B cell (primary cell): ENCODE data around the gene CREBBP. TPM values are rescaled to one million over a fixed set of nuclear protein-coding genes. Genes with fewer than 3 reads are reported as not detected.

Experiments used
- ATAC-seq: fragments of 200-7000 bp; cut with Tn5 transposase; one replicate; pipeline ENCODE4 v1.10.0; 2021; ENCODE audit warnings: low read depth, mild to moderate bottlenecking, moderate number of reproducible peaks, moderate library complexity
- CTCF ChIA-PET: fragments of 350-600 bp; sonication (Branson Sonifier 250); formaldehyde crosslinking; loops from one replicate; lab custom pipeline; 2021; ENCODE audit warnings: antibody characterized with exemption, inconsistent platforms; lab: Charles Lee
- POLR2A ChIA-PET: fragments of 350-600 bp; sonication (Branson Sonifier 250); formaldehyde crosslinking; loops from one replicate; lab custom pipeline; 2021; ENCODE audit warnings: antibody characterized with exemption; lab: Charles Lee
- DNase-seq: peaks from one replicate; pipeline ENCODE4 v3.0.0; 2013
- H2AFZ ChIP-seq: 2 replicates; pipeline ENCODE4 v1.6.1; 2012; ENCODE audit warnings: mild to moderate bottlenecking, low read depth, low read length; ENCODE audit not compliant: insufficient read depth, poor library complexity, severe bottlenecking
- H3K27ac ChIP-seq, 2 donors: 1 replicate in 1 of 2; 2 replicates in 1 of 2; pipeline ENCODE4 v1.5.1; 2012 to 2013; ENCODE audit warnings: low read length in 2 of 2, mild to moderate bottlenecking in 2 of 2, moderate library complexity in 1 of 2
- H3K27me3 ChIP-seq, 4 experiments: fragments of 200-600 bp in 1 of 4; sonication (generic) in 1 of 4; replicated peaks in 1 of 4; 1 replicate in 2 of 4; 2 replicates in 2 of 4; pipeline versions ENCODE4 v1.6.1 to v1.7.0; 2013 to 2016; ENCODE audit warnings: low read length in 3 of 4, mild to moderate bottlenecking in 2 of 4, mixed read lengths in 1 of 4, moderate library complexity in 1 of 4; ENCODE audit not compliant: insufficient read depth in 4 of 4, control insufficient read depth in 3 of 4; ENCODE audit errors: control extremely low read depth in 1 of 4
- H3K36me3 ChIP-seq, 2 experiments: replicated peaks in 1 of 2; 1 replicate in 1 of 2; 2 replicates in 1 of 2; pipeline versions ENCODE4 v1.6.1 to v1.7.1; 2013; ENCODE audit warnings: low read length in 1 of 2; ENCODE audit not compliant: insufficient read depth in 2 of 2, control insufficient read depth in 1 of 2; ENCODE audit errors: control extremely low read depth in 1 of 2, extremely low read depth in 1 of 2
- H3K4me1 ChIP-seq, 2 donors: fragments of 200-600 bp in 1 of 2; sonication (generic) in 1 of 2; 1 replicate in 1 of 2; 2 replicates in 1 of 2; pipeline versions ENCODE4 v1.5.1 to v1.6.1; 2013 to 2017; ENCODE audit warnings: low read length in 2 of 2; ENCODE audit not compliant: control insufficient read depth in 2 of 2, insufficient read depth in 2 of 2
- H3K4me2 ChIP-seq: replicated peaks from 2 replicates; pipeline ENCODE3; 2012; ENCODE audit warnings: mild to moderate bottlenecking, low read depth, low read length; ENCODE audit not compliant: poor library complexity, severe bottlenecking
- H3K4me3 ChIP-seq, 5 experiments: fragments of 200-600 bp in 1 of 5; sonication (generic) in 1 of 5; 1 replicate in 3 of 5; 2 replicates in 2 of 5; pipeline versions ENCODE4 v1.5.1 to v1.7.0; 2011 to 2016; ENCODE audit warnings: low read length in 4 of 5, mild to moderate bottlenecking in 4 of 5, low read depth in 2 of 5, control low read depth in 1 of 5, moderate library complexity in 1 of 5; ENCODE audit not compliant: insufficient read depth in 1 of 5; ENCODE audit errors: control extremely low read depth in 1 of 5, extremely low read depth in 1 of 5
- H3K79me2 ChIP-seq: fragments of 200-600 bp; sonication (generic); one replicate; pipeline ENCODE4 v1.6.0; 2016; ENCODE audit warnings: low read length; ENCODE audit not compliant: control insufficient read depth, insufficient read depth
- H3K9ac ChIP-seq: fragments of 200-600 bp; sonication (generic); 2 replicates; pipeline ENCODE4 v1.6.1; 2017; ENCODE audit warnings: mild to moderate bottlenecking, low read length, moderate library complexity
- H3K9me3 ChIP-seq, 3 donors: one replicate each; pipeline versions ENCODE4 v1.6.1 to v1.7.1; 2013; ENCODE audit warnings: low read length in 2 of 3; ENCODE audit not compliant: control insufficient read depth in 2 of 3, insufficient read depth in 1 of 3; ENCODE audit errors: control extremely low read depth in 1 of 3
- H4K20me1 ChIP-seq: 2 replicates; pipeline ENCODE4 v1.6.0; 2012; ENCODE audit warnings: mild to moderate bottlenecking, low read length; ENCODE audit not compliant: insufficient read depth, control insufficient read depth, poor library complexity, severe bottlenecking
- H3K27ac Mint-ChIP-seq: one replicate; pipeline ENCODE4 v1.8.0; 2021; ENCODE audit warnings: mixed read lengths
- H3K27me3 Mint-ChIP-seq: one replicate; pipeline ENCODE4 v1.8.0; 2021; ENCODE audit warnings: mixed read lengths
- H3K4me1 Mint-ChIP-seq: one replicate; pipeline ENCODE4 v1.8.0; 2021; ENCODE audit warnings: mixed read lengths
- H3K4me3 Mint-ChIP-seq: one replicate; pipeline ENCODE4 v1.8.0; 2021; ENCODE audit warnings: mixed read lengths
- H3K9me3 Mint-ChIP-seq: one replicate; pipeline ENCODE4 v1.8.0; 2022; ENCODE audit warnings: mixed read lengths; ENCODE audit not compliant: insufficient read depth
- EZH2 ChIP-seq: IDR thresholded peaks from 2 replicates; pipeline ENCODE4 v1.6.1; 2012; ENCODE audit warnings: borderline replicate concordance, low read depth, mild to moderate bottlenecking, moderate library complexity, low read length; ENCODE audit not compliant: insufficient read depth, poor library complexity, severe bottlenecking
- WGBS: methylation state at CpG from one replicate; pipeline ENCODE4 v1.1.5; 2013; ENCODE audit warnings: missing lambda C conversion rate; ENCODE audit not compliant: insufficient coverage; 5-methylcytosine and 5-hydroxymethylcytosine counted together
- intact Hi-C: fragments of 100-400 bp; cut with micrococcal nuclease; formaldehyde crosslinking; loops from one replicate; pipeline ENCODE4 v1.10.0; 2022
- polyA plus RNA-seq: library from polyadenylated mRNA; depleted of rRNA; stranded (reverse); fragments of >200 nt; gene quantifications from 2 replicates; pipeline ENCODE4 v1.2.3, GENCODE V29; 2012
- total RNA-seq, 2 donors: library from RNA; stranded (reverse); fragments of 120-200 nt in 1 of 2; gene quantifications; 1 replicate in 1 of 2; 2 replicates in 1 of 2; pipeline versions ENCODE4 v1.2.3 to v1.2.4, GENCODE V29; 2013 to 2022
- TF ChIP-seq, protein P1 (sequence below): fragments of 200-600 bp; IDR thresholded peaks from one replicate; pipeline ENCODE4 v1.8.0; 2022; ENCODE audit warnings: antibody characterized with exemption, mild to moderate bottlenecking

Gene CREBBP
- total and polyA plus RNA-seq, 2 donors (not counting 1 experiment from before 2014, with no cell fraction given): 27.6 to 206 TPM

DNA sequence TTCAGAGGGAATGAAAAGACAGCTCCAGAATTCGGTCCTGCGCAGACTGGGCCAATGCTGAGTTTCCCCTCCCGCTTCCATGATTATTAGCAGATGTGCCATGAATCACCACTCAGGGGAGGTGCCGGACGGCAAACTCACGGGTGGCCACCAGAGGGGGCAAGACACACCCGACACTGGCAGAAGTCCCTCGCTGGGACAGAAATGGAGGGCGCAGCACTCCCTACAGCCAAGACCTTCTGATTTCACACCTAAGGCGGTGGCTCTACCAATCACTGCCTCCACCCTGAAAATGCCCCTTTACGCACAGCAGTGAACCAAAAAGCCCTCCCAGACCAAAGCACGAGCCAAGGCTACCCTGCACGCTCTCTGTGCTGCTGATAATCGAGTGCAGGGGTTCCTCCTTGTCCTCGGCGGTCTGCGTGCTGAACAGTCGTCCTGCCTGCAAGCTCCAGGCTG is 190.0 kb downstream of the CREBBP start:
- Mint-ChIP-seq H3K9me3 (no peaks in the 10 kb centered on the region), H3K4me1 (peaks cover 7% of the 10 kb centered on the region), H3K27me3 (no peaks in the 10 kb centered on the region), H3K4me3 (no peak overlapping the region), H3K27ac (peak overlapping the region; percentile 50)
- ATAC-seq: peak; percentile 98
- DNase-seq: peak; percentile 86
- WGBS: 47% methylated on average over 18 of the region's 18 CpGs
- Histone ChIP-seq H3K4me1 (peaks cover 3 to 9% of the 10 kb centered on the region in 2 donors), H3K9ac (no peak overlapping the region), H3K9me3 (no peaks in the 10 kb centered on the region), H3K27ac (no peak overlapping the region), H3K79me2 (peaks cover 32% of the 10 kb centered on the region), H3K4me2 (peak overlapping the region; percentile 52), H4K20me1 (no peaks in the 10 kb centered on the region), H3K27me3 (no peaks in the 10 kb centered on the region), H3K4me3 (no peak overlapping the region), H2AFZ (peak overlapping the region; percentile 69), H3K36me3 (peaks cover 0 to 22% of the 10 kb centered on the region in 2 experiments)
- CTCF ChIA-PET: interaction anchor here (0.9 to 3.2 kb wide), 5 partner anchors 9 to 563 kb away, joined by 3 to 14 read pairs (median 5); no protein-coding TSS in a partner anchor
- TF ChIP-seq, protein P1, sequence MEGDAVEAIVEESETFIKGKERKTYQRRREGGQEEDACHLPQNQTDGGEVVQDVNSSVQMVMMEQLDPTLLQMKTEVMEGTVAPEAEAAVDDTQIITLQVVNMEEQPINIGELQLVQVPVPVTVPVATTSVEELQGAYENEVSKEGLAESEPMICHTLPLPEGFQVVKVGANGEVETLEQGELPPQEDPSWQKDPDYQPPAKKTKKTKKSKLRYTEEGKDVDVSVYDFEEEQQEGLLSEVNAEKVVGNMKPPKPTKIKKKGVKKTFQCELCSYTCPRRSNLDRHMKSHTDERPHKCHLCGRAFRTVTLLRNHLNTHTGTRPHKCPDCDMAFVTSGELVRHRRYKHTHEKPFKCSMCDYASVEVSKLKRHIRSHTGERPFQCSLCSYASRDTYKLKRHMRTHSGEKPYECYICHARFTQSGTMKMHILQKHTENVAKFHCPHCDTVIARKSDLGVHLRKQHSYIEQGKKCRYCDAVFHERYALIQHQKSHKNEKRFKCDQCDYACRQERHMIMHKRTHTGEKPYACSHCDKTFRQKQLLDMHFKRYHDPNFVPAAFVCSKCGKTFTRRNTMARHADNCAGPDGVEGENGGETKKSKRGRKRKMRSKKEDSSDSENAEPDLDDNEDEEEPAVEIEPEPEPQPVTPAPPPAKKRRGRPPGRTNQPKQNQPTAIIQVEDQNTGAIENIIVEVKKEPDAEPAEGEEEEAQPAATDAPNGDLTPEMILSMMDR: peak; percentile 96
- TF ChIP-seq EZH2: no peak
- POLR2A ChIA-PET: no interaction called here
- intact Hi-C loops: loop anchor here (1.0 to 2.0 kb wide), 3 partner anchors 26 to 638 kb away; partner anchors contain the start of genes CREBBP and TRAP1

DNA sequence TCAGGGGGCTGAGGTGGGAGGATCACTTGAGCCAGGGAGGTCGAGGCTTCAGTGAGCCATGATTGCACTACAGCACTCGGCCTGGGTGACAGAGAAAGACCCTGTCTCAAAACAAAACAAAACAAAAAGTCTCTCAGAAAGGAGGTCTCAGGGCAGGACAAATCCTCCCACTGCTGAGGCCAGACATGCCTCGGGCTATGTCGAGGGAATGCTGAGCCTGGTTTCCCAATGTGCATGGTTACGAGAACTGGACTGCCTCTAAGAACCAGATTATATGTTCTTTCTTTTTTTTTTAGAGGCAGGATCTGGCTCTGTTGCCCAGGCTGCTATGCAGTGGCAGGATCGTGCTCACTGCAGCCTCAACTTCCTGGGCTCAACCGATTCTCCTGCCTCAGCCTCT is 190.8 kb downstream of the CREBBP start:
- 92% methylated on average over 7 of the region's 7 CpGs for WGBS
- Histone ChIP-seq H3K79me2 (peaks cover 25% of the 10 kb centered on the region), H3K9ac (no peak overlapping the region), H3K4me3 (no peak overlapping the region), H3K4me1 (peaks cover 3 to 9% of the 10 kb centered on the region in 2 donors), H3K27ac (no peak overlapping the region), H3K9me3 (no peaks in the 10 kb centered on the region), H3K36me3 (peaks cover 0 to 29% of the 10 kb centered on the region in 2 experiments), H2AFZ (no peak overlapping the region), H3K27me3 (no peaks in the 10 kb centered on the region), H4K20me1 (no peaks in the 10 kb centered on the region), H3K4me2 (no peak overlapping the region)
- CTCF ChIA-PET: interaction anchor here (1.6 to 3.2 kb wide), 3 partner anchors 10 to 189 kb away, joined by 3 to 14 read pairs (median 9); no protein-coding TSS in a partner anchor
- Mint-ChIP-seq H3K27ac (no peak overlapping the region), H3K27me3 (no peaks in the 10 kb centered on the region), H3K9me3 (no peaks in the 10 kb centered on the region), H3K4me3 (no peak overlapping the region), H3K4me1 (peaks cover 6% of the 10 kb centered on the region)
- intact Hi-C loops: loop anchor here (1.0 to 2.0 kb wide), 3 partner anchors 27 to 639 kb away; partner anchors contain the start of genes CREBBP and TRAP1
- TF ChIP-seq, protein P1: no peak
- POLR2A ChIA-PET: interaction anchor here (0.6 kb wide), 1 partner anchor 189 kb away, joined by 4 read pairs; no protein-coding TSS in a partner anchor
- no peak for ATAC-seq
- no peak for DNase-seq
